OCI-LY7 (cell line): ENCODE results near the gene MTMR1.

Experiments
- CTCF ChIP-seq: fragments of 200-600 bp; sonication (generic); conservative IDR thresholded peaks from 2 replicates; pipeline ENCODE4 v1.5.1; 2014; ENCODE audit warnings: mild to moderate bottlenecking, antibody characterized with exemption, low read length, moderate library complexity, mixed read lengths
- EZH2phosphoT487 ChIP-seq: fragments of 200-600 bp; sonication (generic); IDR thresholded peaks from 2 replicates; pipeline ENCODE4 v1.6.1; 2018; ENCODE audit warnings: low read depth, borderline replicate concordance, mild to moderate bottlenecking, mixed run types, antibody characterized with exemption, low read length, moderate library complexity, mixed read lengths

GRCh38 chrX:150698981-150699380 lies 5.8 kb downstream of the MTMR1 start:
- TF ChIP-seq CTCF (no peak), EZH2phosphoT487 (no peak)
